H54 (cell line): Measurements from ENCODE around the gene UFL1.
A peak's percentile ranks its signal among the peaks of the same experiment; 100 is the strongest.
"Not testable (repeated sequence)": the region's sequence is repeated elsewhere in the genome, so short reads cannot be mapped to it uniquely, and the experiment has no call there.

ENCODE experiments used
- DNase-seq: peaks from one replicate; pipeline ENCODE4 v3.0.0; 2011; ENCODE audit warnings: low spot score, mixed read lengths; ENCODE audit not compliant: insufficient read length
- FAIRE-seq: peaks from 3 replicates; lab custom pipeline; 2011; peaks lifted over from hg19 to GRCh38; lab: Jason Lieb, UNC
- POLR2A ChIP-seq: IDR thresholded peaks from 2 replicates; pipeline ENCODE4 v1.6.1; 2011; ENCODE audit warnings: low read depth, mild to moderate bottlenecking, low read length

Gene UFL1

GRCh38 chr6:96521644-96522464 is at the start of gene UFL1:
Gene UFL1 (plus strand): TSS chr6:96521806. CDS start chr6:96521874, 68 bp downstream.
- TF ChIP-seq POLR2A, result peak; percentile 93
- FAIRE-seq (peak; percentile 36), DNase-seq (peak; percentile 61)

GRCh38 chr6:96472291-96472690 is 49.3 kb upstream of the UFL1 start:
- not testable (repeated sequence) for FAIRE-seq, DNase-seq

- FAIRE-seq (no peak), DNase-seq (no peak)
- TF ChIP-seq POLR2A, result no peak
These were observed 42.9 kb upstream of the UFL1 start for GRCh38 chr6:96478695-96479094.

- no peak for FAIRE-seq
- TF ChIP-seq POLR2A, result no peak
- no peak for DNase-seq
These were observed 29.7 kb upstream of the UFL1 start for GRCh38 chr6:96491926-96492325.

- TF ChIP-seq POLR2A, result no peak
- FAIRE-seq (no peak), DNase-seq (no peak)
These were observed 21.8 kb upstream of the UFL1 start for GRCh38 chr6:96499781-96500180.

GRCh38 chr6:96502915-96503314 is 18.7 kb upstream of the UFL1 start:
- DNase-seq (no peak), FAIRE-seq (no peak)
- no peak for TF ChIP-seq POLR2A

- no peak for DNase-seq
- no peak for TF ChIP-seq POLR2A
- no peak for FAIRE-seq
These were observed 16.2 kb upstream of the UFL1 start for GRCh38 chr6:96505363-96505762.

GRCh38 chr6:96509281-96509680 is 12.3 kb upstream of the UFL1 start:
- no peak for FAIRE-seq
- no peak for DNase-seq
- TF ChIP-seq POLR2A, result no peak

GRCh38 chr6:96520171-96521115 is 1.2 kb upstream of the UFL1 start:
- no peak for TF ChIP-seq POLR2A
- DNase-seq (no peak), FAIRE-seq (no peak)

GRCh38 chr6:96521306-96521643 is 331 bp upstream of the UFL1 start:
- DNase-seq, result no peak
- FAIRE-seq, result no peak
- TF ChIP-seq POLR2A, result no peak

- no peak for TF ChIP-seq POLR2A
- DNase-seq (no peak), FAIRE-seq (no peak)
These were observed 931 bp downstream of the UFL1 start for GRCh38 chr6:96522465-96523009.

GRCh38 chr6:96528193-96528592 is 6.6 kb downstream of the UFL1 start:
- no peak for TF ChIP-seq POLR2A
- DNase-seq (no peak), FAIRE-seq (no peak)

GRCh38 chr6:96532399-96532798 is 10.8 kb downstream of the UFL1 start:
- no peak for TF ChIP-seq POLR2A
- no peak for DNase-seq
- FAIRE-seq, result no peak

GRCh38 chr6:96537726-96538125 is 16.1 kb downstream of the UFL1 start:
- DNase-seq, result no peak
- no peak for FAIRE-seq
- TF ChIP-seq POLR2A, result no peak
